Thyroid gland (tissue), 4 donors: Measurements from ENCODE around the gene TSPYL4. TPM values are rescaled to one million over a fixed set of nuclear protein-coding genes. Genes with fewer than 3 reads are reported as not detected.

ENCODE experiments used
- DNase-seq, 2 donors: peaks; one replicate each; pipeline ENCODE4 v3.0.0-alpha.2; 2019
- H3K27ac ChIP-seq, 3 donors: fragments of 200-600 bp; sonication (generic); 1 replicate in 2 of 3; 2 replicates in 1 of 3; pipeline ENCODE4 v1.5.1; 2016 to 2019; ENCODE audit warnings: mild to moderate bottlenecking in 1 of 3, moderate library complexity in 1 of 3
- H3K27me3 ChIP-seq: fragments of 200-600 bp; sonication (generic); one replicate; pipeline ENCODE4 v1.5.1; 2019
- H3K36me3 ChIP-seq, 2 donors: fragments of 200-600 bp; sonication (generic); one replicate each; pipeline ENCODE4 v1.5.1; 2016 to 2019
- H3K4me1 ChIP-seq, 2 donors: fragments of 200-600 bp; sonication (generic); one replicate each; pipeline ENCODE4 v1.5.1; 2017 to 2019
- H3K4me3 ChIP-seq, 3 donors: fragments of 200-600 bp; sonication (generic); replicated peaks in 1 of 3; 1 replicate in 2 of 3; 2 replicates in 1 of 3; pipeline ENCODE4 v1.5.1; 2016; ENCODE audit warnings: mild to moderate bottlenecking in 1 of 3
- H3K9me3 ChIP-seq: fragments of 200-600 bp; sonication (generic); one replicate; pipeline ENCODE4 v1.5.1; 2017
- CTCF ChIP-seq, 6 experiments: fragments of 200-600 bp in 3 of 6; fragments of 450-650 bp in 3 of 6; sonication (generic) in 3 of 6; IDR thresholded peaks; one replicate each; pipeline ENCODE4 v1.5.1; 2016 to 2019; ENCODE audit warnings: antibody characterized with exemption in 6 of 6, mild to moderate bottlenecking in 2 of 6, inconsistent platforms in 1 of 6, moderate library complexity in 1 of 6
- POLR2A ChIP-seq, 2 donors: fragments of 450-650 bp; IDR thresholded peaks; one replicate each; pipeline ENCODE4 v1.6.1; 2017; ENCODE audit warnings: antibody characterized with exemption in 2 of 2, mild to moderate bottlenecking in 2 of 2, moderate library complexity in 1 of 2
- WGBS, 2 donors: methylation state at CpG; one replicate each; pipeline ENCODE4 v1.1.5; 2017; 5-methylcytosine and 5-hydroxymethylcytosine counted together
- intact Hi-C: fragments of 100-400 bp; cut with DNase I; formaldehyde crosslinking; loops from one replicate; pipeline ENCODE4 v1.15.1; 2023
- total RNA-seq, 4 donors: library from RNA; depleted of rRNA; stranded (reverse); fragments of >200 nt; gene quantifications; one replicate each; pipeline ENCODE4 v1.2.3, GENCODE V29; 2016

TSPYL4 gene
- total RNA-seq, 4 donors from 2014 or later, result 21.4 to 26.7 (median 24.5) TPM

- H3K9me3 ChIP-seq, result no peaks in the 10 kb centered on the region
- peak overlapping the region in 2 of 3 donors; percentile 24 to 87 for H3K4me3 ChIP-seq
- DNase-seq, result no peak
- TF ChIP-seq CTCF (IDR thresholded peaks at IDR 0.05) (no peak), POLR2A (IDR thresholded peaks at IDR 0.05) (no peak)
- H3K27ac ChIP-seq, result no peak overlapping the region
- H3K27me3 ChIP-seq, result no peaks in the 10 kb centered on the region
- WGBS, 2 donors, result 15 to 20% methylated on average over 3 of the region's 3 CpGs
- intact Hi-C loops, result no loop called here
- H3K4me1 ChIP-seq, result peaks cover 40 to 42% of the 10 kb centered on the region in 2 donors
- H3K36me3 ChIP-seq, result peaks cover 0 to 10% of the 10 kb centered on the region in 2 donors
Measured at GRCh38 chr6:116277124-116277523, 23.2 kb upstream of the TSPYL4 start.

- no peaks in the 10 kb centered on the region for H3K9me3 ChIP-seq
- intact Hi-C loops, result no loop called here
- DNase-seq, result no peak
- peak overlapping the region in 1 of 3 donors; percentile 24 for H3K27ac ChIP-seq
- peaks cover 0 to 10% of the 10 kb centered on the region in 2 donors for H3K36me3 ChIP-seq
- TF ChIP-seq POLR2A (IDR thresholded peaks at IDR 0.05) (no peak), CTCF (IDR thresholded peaks at IDR 0.05) (no peak)
- H3K4me3 ChIP-seq, result no peak overlapping the region
- H3K27me3 ChIP-seq, result no peaks in the 10 kb centered on the region
- H3K4me1 ChIP-seq, result peaks cover 13 to 15% of the 10 kb centered on the region in 2 donors
- WGBS, 2 donors, result 71 to 73% methylated on average over 2 of the region's 2 CpGs
Measured at GRCh38 chr6:116271149-116271708, 17.4 kb upstream of the TSPYL4 start.

DNA sequence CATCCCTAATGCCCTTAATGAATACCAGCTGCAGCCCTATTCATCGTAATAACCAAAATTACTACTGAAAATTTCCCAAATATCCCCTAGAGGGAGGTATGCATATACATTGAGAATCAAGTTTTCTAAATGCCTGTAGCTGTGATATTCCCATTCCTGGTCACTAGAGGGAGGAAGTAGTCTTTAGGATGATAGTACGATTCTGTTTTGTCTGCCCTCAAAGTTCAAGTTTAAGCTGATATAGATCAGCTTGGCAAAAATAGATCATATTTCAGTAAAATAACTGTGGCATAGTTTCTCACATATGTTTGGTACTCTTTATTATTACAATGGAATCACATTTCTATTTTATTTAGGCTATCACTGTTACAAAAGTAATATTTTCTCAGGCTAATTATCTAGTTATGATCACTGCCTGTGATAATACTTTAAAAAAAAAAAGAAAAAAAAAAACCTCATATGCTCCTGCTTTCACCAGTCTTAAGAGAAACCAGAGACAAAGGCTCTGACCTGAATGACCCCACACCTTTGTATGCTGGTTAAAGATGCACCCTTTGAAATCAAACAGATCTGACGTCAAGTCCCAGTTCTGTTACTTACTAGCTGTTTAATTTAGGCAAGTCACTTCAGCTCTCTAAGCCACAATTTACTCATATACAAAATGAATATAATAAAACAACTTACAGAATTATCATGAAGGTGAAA lies 14.9 kb upstream of the TSPYL4 start:
- Histone ChIP-seq H3K36me3 (peaks cover 0 to 5% of the 10 kb centered on the region in 2 donors), H3K27ac (no peak overlapping the region), H3K27me3 (no peaks in the 10 kb centered on the region), H3K4me3 (no peak overlapping the region), H3K9me3 (no peaks in the 10 kb centered on the region), H3K4me1 (no peaks in the 10 kb centered on the region)
- WGBS, 2 donors, result 35 to 40% methylated on average over 3 of the region's 3 CpGs
- peak; percentile 22 to 75 (median 58) for TF ChIP-seq CTCF (IDR thresholded peaks at IDR 0.05)
- TF ChIP-seq POLR2A (IDR thresholded peaks at IDR 0.05), result no peak
- intact Hi-C loops, result no loop called here
- DNase-seq, result no peak

DNA sequence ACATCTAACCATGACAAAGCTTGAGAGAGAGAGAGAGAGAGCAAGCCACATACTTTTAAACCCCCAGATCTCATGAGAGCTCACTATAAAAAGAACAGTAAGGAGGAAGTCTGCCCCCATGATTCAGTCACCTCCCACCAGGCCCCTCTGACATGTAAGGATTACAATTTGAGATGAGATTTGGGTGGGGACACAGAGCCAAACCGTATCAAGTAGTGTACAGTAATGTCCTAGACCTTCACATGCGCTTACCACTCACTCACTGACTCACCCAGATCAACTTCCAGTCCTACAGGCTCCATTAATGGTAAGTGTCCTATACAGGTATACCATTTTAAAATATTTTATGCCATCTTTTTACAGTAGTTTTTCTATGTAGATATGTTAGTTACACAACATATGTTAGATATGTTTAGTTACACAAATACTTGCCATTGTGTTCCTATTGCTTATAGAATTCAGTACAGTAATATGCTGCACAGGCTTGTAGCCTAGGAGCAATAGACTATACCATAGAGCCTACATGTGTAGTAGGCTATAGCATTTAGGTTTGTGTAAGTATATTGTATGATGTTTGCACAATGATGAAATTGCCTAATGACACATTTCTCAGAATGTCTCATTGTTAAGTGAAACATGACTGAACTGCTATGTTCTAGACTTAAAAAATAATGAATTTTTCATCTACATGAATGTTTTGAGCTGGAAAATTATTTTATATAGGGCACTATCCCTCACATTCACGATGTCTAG lies 14.1 kb upstream of the TSPYL4 start:
- no peak for DNase-seq
- no peaks in the 10 kb centered on the region for H3K27me3 ChIP-seq
- no peak overlapping the region for H3K27ac ChIP-seq
- intact Hi-C loops, result no loop called here
- 53 to 56% methylated on average over 3 of the region's 3 CpGs for WGBS, 2 donors
- TF ChIP-seq POLR2A (IDR thresholded peaks at IDR 0.05) (no peak), CTCF (IDR thresholded peaks at IDR 0.05) (no peak)
- H3K36me3 ChIP-seq, result no peaks in the 10 kb centered on the region
- no peaks in the 10 kb centered on the region for H3K4me1 ChIP-seq
- no peak overlapping the region for H3K4me3 ChIP-seq
- H3K9me3 ChIP-seq, result no peaks in the 10 kb centered on the region

- no peak overlapping the region for H3K27ac ChIP-seq
- H3K4me1 ChIP-seq, result no peaks in the 10 kb centered on the region
- no peak for DNase-seq
- no peak overlapping the region for H3K4me3 ChIP-seq
- no peaks in the 10 kb centered on the region for H3K9me3 ChIP-seq
- H3K36me3 ChIP-seq, result no peaks in the 10 kb centered on the region
- intact Hi-C loops, result no loop called here
- H3K27me3 ChIP-seq, result no peaks in the 10 kb centered on the region
- TF ChIP-seq POLR2A (IDR thresholded peaks at IDR 0.05) (no peak), CTCF (IDR thresholded peaks at IDR 0.05) (no peak)
Measured at GRCh38 chr6:116266803-116267202, 12.9 kb upstream of the TSPYL4 start.
